PC-9 (cell line): Measurements from ENCODE around the gene LUZP2. TPM values are rescaled to one million over a fixed set of nuclear protein-coding genes. Genes with fewer than 3 reads are reported as not detected.

Source experiments
- BruUV-seq: library from RNA; stranded (reverse); fragments of 400-500 nt; replicated peaks from 2 replicates; lab custom pipeline; 2021; lab: Mats Ljungman, UMichigan
- CTCF ChIA-PET: fragments of 300-600 bp; sonication (Branson Sonifier 250); formaldehyde crosslinking; loops from one replicate; lab custom pipeline; 2022; ENCODE audit warnings: antibody characterized with exemption; lab: Charles Lee
- POLR2A ChIA-PET: fragments of 300-600 bp; sonication (Branson Sonifier 250); formaldehyde crosslinking; loops from one replicate; lab custom pipeline; 2022; ENCODE audit warnings: antibody characterized with exemption; ENCODE audit not compliant: unreplicated experiment; lab: Charles Lee
- DNase-seq, 2 experiments: peaks; one replicate each; pipeline versions ENCODE4 v3.0.0 to v3.0.0-alpha.2; 2015 to 2022; ENCODE audit warnings: mixed read lengths in 1 of 2
- H2AFZ ChIP-seq: fragments of 200-600 bp; sonication (generic); 2 replicates; pipeline ENCODE4 v1.8.1; 2017; ENCODE audit warnings: antibody characterized with exemption
- H3F3A ChIP-seq: fragments of 200-600 bp; sonication (generic); 2 replicates; pipeline ENCODE4 v1.8.1; 2017; ENCODE audit warnings: antibody characterized with exemption, mild to moderate bottlenecking, low read depth; ENCODE audit not compliant: insufficient read depth
- H3K27ac ChIP-seq: fragments of 200-600 bp; sonication (generic); 2 replicates; pipeline ENCODE4 v1.6.1; 2016; ENCODE audit warnings: mixed run types
- H3K27me3 ChIP-seq: fragments of 200-600 bp; sonication (generic); 2 replicates; pipeline ENCODE4 v1.6.1; 2016; ENCODE audit warnings: low read depth, mixed run types; ENCODE audit not compliant: insufficient read depth
- H3K36me3 ChIP-seq: fragments of 200-600 bp; sonication (generic); 2 replicates; pipeline ENCODE4 v1.6.1; 2016; ENCODE audit warnings: low read depth, mixed run types
- H3K4me1 ChIP-seq: fragments of 200-600 bp; sonication (generic); replicated peaks from 2 replicates; pipeline ENCODE4 v1.6.1; 2016; ENCODE audit warnings: mixed run types; ENCODE audit not compliant: insufficient read depth
- H3K4me2 ChIP-seq: fragments of 200-600 bp; sonication (generic); 2 replicates; pipeline ENCODE4 v1.6.1; 2017; ENCODE audit warnings: mixed run types
- H3K4me3 ChIP-seq: fragments of 200-600 bp; sonication (generic); 2 replicates; pipeline ENCODE4 v1.6.1; 2016; ENCODE audit warnings: mixed run types
- H3K79me2 ChIP-seq: fragments of 200-600 bp; sonication (generic); 2 replicates; pipeline ENCODE4 v1.6.1; 2017; ENCODE audit warnings: low read depth, mixed run types
- H3K9me2 ChIP-seq: fragments of 200-600 bp; sonication (generic); 2 replicates; pipeline ENCODE4 v1.8.1; 2017; ENCODE audit warnings: mild to moderate bottlenecking; ENCODE audit not compliant: insufficient read depth
- H3K9me3 ChIP-seq: fragments of 200-600 bp; sonication (generic); 2 replicates; pipeline ENCODE4 v1.8.1; 2016; ENCODE audit warnings: low read depth; ENCODE audit not compliant: insufficient read depth
- H4K20me1 ChIP-seq: fragments of 200-600 bp; sonication (generic); 2 replicates; pipeline ENCODE4 v1.8.1; 2017; ENCODE audit not compliant: insufficient read depth
- EZH2 ChIP-seq: fragments of 200-600 bp; sonication (generic); IDR thresholded peaks from 2 replicates; pipeline ENCODE4 v1.8.0; 2017; ENCODE audit warnings: antibody characterized with exemption, low read depth
- intact Hi-C: fragments of 100-400 bp; cut with micrococcal nuclease; formaldehyde crosslinking; loops from one replicate; pipeline ENCODE4 v1.10.0; 2022; ENCODE audit not compliant: unreplicated experiment
- total RNA-seq: library from RNA; stranded (reverse); gene quantifications from 2 replicates; pipeline ENCODE4 v1.2.3, GENCODE V29; 2021
- TF ChIP-seq, protein P1 (sequence below): fragments of 200-600 bp; sonication (generic); conservative IDR thresholded peaks from 2 replicates; pipeline ENCODE4 v1.6.1; 2017; ENCODE audit warnings: mixed run types, antibody characterized with exemption, mild to moderate bottlenecking, moderate library complexity

Gene LUZP2
- total RNA-seq, 1 experiment from 2014 or later: 0.15 TPM

DNA sequence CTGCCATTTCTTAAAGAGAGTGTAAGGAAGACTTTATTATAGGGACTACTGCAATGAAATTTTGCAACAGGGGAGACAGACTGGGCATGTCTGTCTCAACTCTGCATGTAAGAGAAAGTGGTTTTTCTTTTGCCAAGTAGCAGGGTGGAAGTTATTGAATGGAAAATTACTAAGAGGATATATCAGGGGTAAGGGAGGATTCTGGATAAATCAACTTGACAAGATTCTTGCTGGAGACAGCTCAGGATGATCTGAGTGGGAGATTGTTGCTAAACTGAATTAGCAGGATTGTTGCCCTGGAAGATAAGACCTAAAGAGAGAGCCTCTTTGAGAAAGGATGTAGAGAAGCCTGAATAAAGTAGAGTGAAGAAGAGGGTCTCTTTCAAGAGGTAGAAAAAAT lies 145.8 kb downstream of the LUZP2 start:
- no TSS peak for BruUV-seq
- TF ChIP-seq, protein P1, sequence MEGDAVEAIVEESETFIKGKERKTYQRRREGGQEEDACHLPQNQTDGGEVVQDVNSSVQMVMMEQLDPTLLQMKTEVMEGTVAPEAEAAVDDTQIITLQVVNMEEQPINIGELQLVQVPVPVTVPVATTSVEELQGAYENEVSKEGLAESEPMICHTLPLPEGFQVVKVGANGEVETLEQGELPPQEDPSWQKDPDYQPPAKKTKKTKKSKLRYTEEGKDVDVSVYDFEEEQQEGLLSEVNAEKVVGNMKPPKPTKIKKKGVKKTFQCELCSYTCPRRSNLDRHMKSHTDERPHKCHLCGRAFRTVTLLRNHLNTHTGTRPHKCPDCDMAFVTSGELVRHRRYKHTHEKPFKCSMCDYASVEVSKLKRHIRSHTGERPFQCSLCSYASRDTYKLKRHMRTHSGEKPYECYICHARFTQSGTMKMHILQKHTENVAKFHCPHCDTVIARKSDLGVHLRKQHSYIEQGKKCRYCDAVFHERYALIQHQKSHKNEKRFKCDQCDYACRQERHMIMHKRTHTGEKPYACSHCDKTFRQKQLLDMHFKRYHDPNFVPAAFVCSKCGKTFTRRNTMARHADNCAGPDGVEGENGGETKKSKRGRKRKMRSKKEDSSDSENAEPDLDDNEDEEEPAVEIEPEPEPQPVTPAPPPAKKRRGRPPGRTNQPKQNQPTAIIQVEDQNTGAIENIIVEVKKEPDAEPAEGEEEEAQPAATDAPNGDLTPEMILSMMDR: no peak
- no peak for TF ChIP-seq EZH2
- POLR2A ChIA-PET: no interaction called here

DNA sequence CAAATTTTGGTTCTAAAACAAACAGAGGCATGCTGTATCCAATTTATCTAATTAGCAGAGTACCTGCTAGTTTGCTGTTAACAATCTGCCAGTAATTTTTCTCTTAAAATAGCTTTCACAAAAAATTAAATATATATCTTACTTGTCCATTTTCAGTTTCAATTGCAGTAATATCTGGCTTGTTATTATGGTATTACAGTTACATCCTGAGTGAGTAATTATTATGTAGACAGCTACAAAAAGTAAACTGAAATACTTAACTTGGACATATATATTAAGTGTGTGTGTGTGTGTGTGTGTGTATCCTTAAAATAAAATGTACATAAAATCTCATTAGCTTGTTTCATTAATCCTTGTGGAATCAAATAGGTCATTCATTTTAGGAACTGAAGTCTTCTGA lies 148.7 kb downstream of the LUZP2 start:
- H3F3A ChIP-seq: no peaks in the 10 kb centered on the region; the same call in 1 of the 2 replicates
- BruUV-seq: no TSS peak
- H3K4me2 ChIP-seq: no peak overlapping the region
- H4K20me1 ChIP-seq: no peaks in the 10 kb centered on the region
- no peaks in the 10 kb centered on the region for H3K9me2 ChIP-seq
- no peaks in the 10 kb centered on the region for H3K27me3 ChIP-seq
- H3K27ac ChIP-seq: no peak overlapping the region
- ChIA-PET CTCF (no interaction called here), POLR2A (no interaction called here)
- H3K36me3 ChIP-seq: no peaks in the 10 kb centered on the region
- no peaks in the 10 kb centered on the region for H3K4me1 ChIP-seq
- H3K9me3 ChIP-seq: no peaks in the 10 kb centered on the region
- no peak for DNase-seq
- H2AFZ ChIP-seq: no peak overlapping the region
- no peaks in the 10 kb centered on the region for H3K79me2 ChIP-seq
- intact Hi-C loops: no loop called here
- no peak overlapping the region for H3K4me3 ChIP-seq
- TF ChIP-seq, protein P1: no peak
- TF ChIP-seq EZH2: no peak

More for the DNA sequence above, 145.8 kb downstream of the LUZP2 start:
- H3K36me3 ChIP-seq: no peaks in the 10 kb centered on the region
- no peak for DNase-seq
- intact Hi-C loops: no loop called here
- no peak overlapping the region for H3K27ac ChIP-seq
- no peaks in the 10 kb centered on the region for H4K20me1 ChIP-seq
- no peak overlapping the region for H2AFZ ChIP-seq
- H3K79me2 ChIP-seq: no peaks in the 10 kb centered on the region
- H3K27me3 ChIP-seq: no peaks in the 10 kb centered on the region
- H3K9me3 ChIP-seq: no peaks in the 10 kb centered on the region
- no peaks in the 10 kb centered on the region; the same call in 1 of the 2 replicates for H3F3A ChIP-seq
- H3K4me1 ChIP-seq: peaks cover 5% of the 10 kb centered on the region
- CTCF ChIA-PET: no interaction called here
- H3K4me2 ChIP-seq: no peak overlapping the region
- H3K4me3 ChIP-seq: no peak overlapping the region
- no peaks in the 10 kb centered on the region for H3K9me2 ChIP-seq

GRCh38 chr11:24651873-24652272 lies 155.0 kb downstream of the LUZP2 start:
- no peak for TF ChIP-seq EZH2
- TF ChIP-seq, protein P1: no peak
- BruUV-seq: no TSS peak
- CTCF ChIA-PET: no interaction called here

More at GRCh38 chr11:24651873-24652272, 155.0 kb downstream of the LUZP2 start:
- Histone ChIP-seq H3K4me3 (no peak overlapping the region), H3K79me2 (no peaks in the 10 kb centered on the region), H3K36me3 (no peaks in the 10 kb centered on the region), H2AFZ (no peak overlapping the region), H4K20me1 (no peaks in the 10 kb centered on the region), H3K9me3 (no peaks in the 10 kb centered on the region), H3K27ac (no peak overlapping the region), H3K4me1 (no peaks in the 10 kb centered on the region), H3F3A (no peaks in the 10 kb centered on the region; the same call in 1 of the 2 replicates), H3K4me2 (no peak overlapping the region), H3K9me2 (no peaks in the 10 kb centered on the region), H3K27me3 (no peaks in the 10 kb centered on the region)
- POLR2A ChIA-PET: no interaction called here
- DNase-seq: no peak
- intact Hi-C loops: no loop called here
